HepG2 (cell line): ENCODE data around the gene CBFA2T2. TPM values are rescaled to one million over a fixed set of nuclear protein-coding genes. Genes with fewer than 3 reads are reported as not detected.

Experiments
- AKAP8 ChIP-seq: sonication (generic); formaldehyde crosslinking; IDR thresholded peaks from 2 replicates; pipeline ENCODE4 v1.5.1; 2020; ENCODE audit warnings: mild to moderate bottlenecking, missing genetic modification reagents
- E2F1 ChIP-seq: sonication (generic); formaldehyde crosslinking; IDR thresholded peaks from 2 replicates; pipeline ENCODE4 v1.5.0; 2020; ENCODE audit warnings: missing genetic modification reagents
- ESRRA ChIP-seq: sonication (generic); formaldehyde crosslinking; IDR thresholded peaks from 2 replicates; pipeline ENCODE4 v1.5.1; 2020; ENCODE audit warnings: mild to moderate bottlenecking, low read depth, missing genetic modification reagents
- FLYWCH1 ChIP-seq: sonication (generic); formaldehyde crosslinking; IDR thresholded peaks from 2 replicates; pipeline ENCODE4 v1.8.1; 2023; ENCODE audit warnings: mild to moderate bottlenecking, missing genetic modification reagents
- FOXA3 ChIP-seq: IDR thresholded peaks from 2 replicates; pipeline ENCODE4 v1.6.1; 2016; ENCODE audit warnings: missing genetic modification reagents, missing compliant biosample characterization
- GFI1 ChIP-seq: sonication (generic); formaldehyde crosslinking; IDR thresholded peaks from 2 replicates; pipeline ENCODE4 v1.5.0; 2020; ENCODE audit warnings: missing genetic modification reagents, mild to moderate bottlenecking, borderline replicate concordance
- HMGXB4 ChIP-seq, 2 experiments: sonication (generic) in 1 of 2; formaldehyde crosslinking in 1 of 2; IDR thresholded peaks; 2 replicates each; pipeline versions ENCODE4 v1.4.0 to v1.6.1; 2018 to 2020; ENCODE audit warnings: missing genetic modification reagents in 2 of 2, borderline replicate concordance in 1 of 2, low read depth in 1 of 2, mild to moderate bottlenecking in 1 of 2, missing biosample characterization in 1 of 2
- HNRNPH1 ChIP-seq: fragments of 200-400 bp; formaldehyde crosslinking; optimal IDR thresholded peaks from 2 replicates; pipeline ENCODE3; 2017; ENCODE audit warnings: mild to moderate bottlenecking, low read depth, low read length
- HNRNPL ChIP-seq: fragments of 200-400 bp; formaldehyde crosslinking; IDR thresholded peaks from 2 replicates; pipeline ENCODE4 v1.6.1; 2017; ENCODE audit warnings: mild to moderate bottlenecking, low read depth, low read length
- HOXA9 ChIP-seq: sonication (generic); formaldehyde crosslinking; IDR thresholded peaks from 2 replicates; pipeline ENCODE4 v1.8.1; 2022; ENCODE audit warnings: missing genetic modification reagents, mild to moderate bottlenecking, moderate library complexity, borderline replicate concordance
- KMT2A ChIP-seq: sonication (generic); formaldehyde crosslinking; IDR thresholded peaks from 2 replicates; pipeline ENCODE4 v1.4.0; 2020; ENCODE audit warnings: missing genetic modification reagents
- MAFF ChIP-seq: IDR thresholded peaks from 2 replicates; pipeline ENCODE4 v1.6.1; 2011; ENCODE audit warnings: low read depth, low read length, improper control_type of control experiment
- MYNN ChIP-seq: sonication (generic); formaldehyde crosslinking; IDR thresholded peaks from 2 replicates; pipeline ENCODE4 v1.4.0; 2020; ENCODE audit warnings: mild to moderate bottlenecking, low read depth, missing genetic modification reagents
- NPAS2 ChIP-seq: sonication (generic); formaldehyde crosslinking; IDR thresholded peaks from 2 replicates; pipeline ENCODE4 v1.8.0; 2022; ENCODE audit warnings: mild to moderate bottlenecking, missing genetic modification reagents, borderline replicate concordance
- SNAPC5 ChIP-seq: sonication (generic); formaldehyde crosslinking; IDR thresholded peaks from 2 replicates; pipeline ENCODE4 v1.8.1; 2023; ENCODE audit warnings: mild to moderate bottlenecking, missing genetic modification reagents, borderline replicate concordance
- ZBED4 ChIP-seq: sonication (generic); formaldehyde crosslinking; IDR thresholded peaks from 2 replicates; pipeline ENCODE4 v1.4.0; 2020; ENCODE audit warnings: missing genetic modification reagents, borderline replicate concordance
- ZBTB20 ChIP-seq: sonication (generic); formaldehyde crosslinking; IDR thresholded peaks from 2 replicates; pipeline ENCODE4 v1.8.1; 2023; ENCODE audit warnings: missing genetic modification reagents, low read depth, mild to moderate bottlenecking, borderline replicate concordance
- ZNF207 ChIP-seq: fragments of 450-650 bp; IDR thresholded peaks from 2 replicates; pipeline ENCODE4 v1.6.1; 2016; ENCODE audit warnings: antibody characterized with exemption, borderline replicate concordance
- ZNF354B ChIP-seq: sonication (generic); formaldehyde crosslinking; IDR thresholded peaks from 2 replicates; pipeline ENCODE4 v1.8.0; 2022; ENCODE audit warnings: mild to moderate bottlenecking, missing genetic modification reagents
- ZNF556 ChIP-seq: sonication (generic); formaldehyde crosslinking; IDR thresholded peaks from 2 replicates; pipeline ENCODE4 v1.4.0; 2020; ENCODE audit warnings: mild to moderate bottlenecking, missing genetic modification reagents, borderline replicate concordance
- ZNF572 ChIP-seq: sonication (generic); formaldehyde crosslinking; IDR thresholded peaks from 2 replicates; pipeline ENCODE4 v1.5.1; 2020; ENCODE audit warnings: mild to moderate bottlenecking, missing genetic modification reagents
- polyA plus RNA-seq, 8 experiments: library from polyadenylated mRNA; depleted of rRNA in 3 of 8; stranded (reverse) in 7 of 8; unstranded in 1 of 8; fragments of >200 nt; fragmentation: Illumina TruSeq in 4 of 8; extraction: Trizol in 4 of 8; gene quantifications; 2 replicates each; pipeline versions ENCODE4 v1.2.1 to v1.2.3, GENCODE V29; 2011 to 2016; ENCODE audit warnings: low read depth in 4 of 8, missing spikeins in 1 of 8, mixed read lengths in 1 of 8; ENCODE audit not compliant: insufficient read depth in 1 of 8
- total RNA-seq, 5 experiments: library from RNA; depleted of rRNA; stranded (reverse); fragments of >200 nt; fragmentation: Illumina TruSeq; extraction: Trizol; gene quantifications; 2 replicates each; pipeline ENCODE4 v1.2.3, GENCODE V29; 2016; ENCODE audit warnings: low read depth in 1 of 5

The CBFA2T2 gene
- total and polyA plus RNA-seq, 2 of the 13 experiments (the other 11 are each of a cell fraction or from before 2014, with no cell fraction given), result 6.3 to 21.2 TPM

- TF ChIP-seq ZBTB20 (CRISPR knock-in tag), result peak; percentile 80
- peak; percentile 80; the same call in 1 of the 2 replicates for TF ChIP-seq KMT2A (CRISPR knock-in tag)
- TF ChIP-seq HNRNPL, result peak; percentile 43; the same call in 1 of the 2 replicates
- peak; percentile 55; the same call in 1 of the 2 replicates for TF ChIP-seq GFI1
- no peak for TF ChIP-seq ZBED4 (CRISPR knock-in tag)
- TF ChIP-seq ESRRA, result peak; percentile 77
- TF ChIP-seq FOXA3 (CRISPR knock-in tag), result peak; percentile 44
- TF ChIP-seq HOXA9 (CRISPR knock-in tag), result peak; percentile 82; the same call in 1 of the 2 replicates
- peak; percentile 71; the same call in 1 of the 2 replicates for TF ChIP-seq ZNF556 (CRISPR knock-in tag)
- TF ChIP-seq MAFF, result no peak
- TF ChIP-seq E2F1 (CRISPR knock-in tag), result 0 out of 2 replicates have a peak, but pooled peaks have one; percentile 12
- TF ChIP-seq HMGXB4 (CRISPR knock-in tag; IDR thresholded peaks at IDR 0.05; ENCODE audit: borderline replicate concordance in 1 of 2, low read depth in 1 of 2), result peak; percentile 81 to 88
- peak; percentile 57 for TF ChIP-seq HNRNPH1
- TF ChIP-seq ZNF354B (CRISPR knock-in tag), result peak; percentile 87
- TF ChIP-seq FLYWCH1 (CRISPR knock-in tag), result peak; percentile 91
- TF ChIP-seq MYNN (CRISPR knock-in tag), result peak; percentile 57; the same call in 1 of the 2 replicates
- TF ChIP-seq ZNF572 (CRISPR knock-in tag), result peak; percentile 85
- peak; percentile 100 for TF ChIP-seq AKAP8 (CRISPR knock-in tag)
- TF ChIP-seq ZNF207, result 0 out of 2 replicates have a peak, but pooled peaks have one; percentile 26
- TF ChIP-seq SNAPC5 (CRISPR knock-in tag), result peak; percentile 88
- TF ChIP-seq NPAS2 (CRISPR knock-in tag), result 0 out of 2 replicates have a peak, but pooled peaks have one; percentile 75
These were observed 173.5 kb downstream of the CBFA2T2 start (continued) for GRCh38 chr20:33663161-33664084.
